Measurements from ENCODE around the gene CARD19. TPM values are rescaled to one million over a fixed set of nuclear protein-coding genes. Genes with fewer than 3 reads are reported as not detected.
A peak's percentile ranks its signal among the peaks of the same experiment; 100 is the strongest.

Gene CARD19
- total and polyA plus RNA-seq, 9 of the 15 experiments (the other 6 are each of a cell fraction or from before 2014, with no cell fraction given): 0.90 to 34.9 (median 14.6) TPM

DNA sequence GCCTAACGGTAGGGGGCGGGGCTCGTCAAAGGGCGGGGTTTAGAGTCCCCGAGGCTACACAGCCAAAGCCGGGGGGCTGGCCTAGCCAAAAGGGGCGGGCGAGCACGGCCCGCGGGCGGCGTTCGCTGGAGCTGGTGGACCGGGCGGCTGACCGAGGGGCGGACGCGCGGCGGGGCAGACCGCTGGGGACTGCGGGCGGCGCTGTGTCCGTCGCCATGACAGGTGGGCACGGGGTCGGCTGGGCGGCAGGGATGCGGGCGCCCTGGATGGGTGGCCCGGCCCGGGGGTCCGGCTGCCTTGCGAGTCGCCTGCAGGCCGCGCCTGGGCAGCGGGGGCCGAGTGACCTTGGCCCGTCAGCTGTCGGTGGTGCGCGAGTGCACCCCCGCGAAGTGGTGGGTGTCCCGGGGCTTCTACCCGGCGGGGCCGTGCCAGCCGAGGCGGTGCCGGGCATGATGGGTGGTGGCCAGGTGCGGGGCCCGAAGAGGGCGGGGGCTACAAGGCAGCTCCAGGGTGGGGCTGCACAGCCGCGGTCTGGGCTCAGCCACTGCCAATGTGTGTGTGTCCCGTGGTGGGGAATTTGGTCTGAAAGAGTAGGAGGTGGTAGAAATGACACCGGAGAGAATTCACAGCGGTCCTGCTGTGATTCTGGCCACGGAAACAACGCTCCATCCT lies at the start of gene CARD19 (continued):
- peak; percentile 65; the same call in 1 of the 2 replicates for TF ChIP-seq GATAD2B (IDR thresholded peaks at IDR 0.05; ENCODE audit: borderline replicate concordance)
- no peak for TF ChIP-seq ATF1 (CRISPR knock-in tag; IDR thresholded peaks at IDR 0.05)
- TF ChIP-seq ATF1 (tag; IDR thresholded peaks at IDR 0.05): peak; percentile 22; the same call in 1 of the 2 replicates
- no peak for TF ChIP-seq ZNF75A (CRISPR knock-in tag; IDR thresholded peaks at IDR 0.05)
- TF ChIP-seq, protein P1, sequence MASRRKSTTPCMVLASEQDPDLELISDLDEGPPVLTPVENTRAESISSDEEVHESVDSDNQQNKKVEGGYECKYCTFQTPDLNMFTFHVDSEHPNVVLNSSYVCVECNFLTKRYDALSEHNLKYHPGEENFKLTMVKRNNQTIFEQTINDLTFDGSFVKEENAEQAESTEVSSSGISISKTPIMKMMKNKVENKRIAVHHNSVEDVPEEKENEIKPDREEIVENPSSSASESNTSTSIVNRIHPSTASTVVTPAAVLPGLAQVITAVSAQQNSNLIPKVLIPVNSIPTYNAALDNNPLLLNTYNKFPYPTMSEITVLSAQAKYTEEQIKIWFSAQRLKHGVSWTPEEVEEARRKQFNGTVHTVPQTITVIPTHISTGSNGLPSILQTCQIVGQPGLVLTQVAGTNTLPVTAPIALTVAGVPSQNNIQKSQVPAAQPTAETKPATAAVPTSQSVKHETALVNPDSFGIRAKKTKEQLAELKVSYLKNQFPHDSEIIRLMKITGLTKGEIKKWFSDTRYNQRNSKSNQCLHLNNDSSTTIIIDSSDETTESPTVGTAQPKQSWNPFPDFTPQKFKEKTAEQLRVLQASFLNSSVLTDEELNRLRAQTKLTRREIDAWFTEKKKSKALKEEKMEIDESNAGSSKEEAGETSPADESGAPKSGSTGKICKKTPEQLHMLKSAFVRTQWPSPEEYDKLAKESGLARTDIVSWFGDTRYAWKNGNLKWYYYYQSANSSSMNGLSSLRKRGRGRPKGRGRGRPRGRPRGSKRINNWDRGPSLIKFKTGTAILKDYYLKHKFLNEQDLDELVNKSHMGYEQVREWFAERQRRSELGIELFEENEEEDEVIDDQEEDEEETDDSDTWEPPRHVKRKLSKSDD (conservative IDR thresholded peaks at IDR 0.05; ENCODE audit: low read length): no peak
- TF ChIP-seq FUS (optimal IDR thresholded peaks at IDR 0.05; ENCODE audit: low read depth, low read length): peak; percentile 59
- TF ChIP-seq HDAC1 (IDR thresholded peaks at IDR 0.05): 0 out of 4 replicates have a peak, but pooled peaks of 1 of the 2 experiments have one; percentile 21
- TF ChIP-seq SIN3B (IDR thresholded peaks at IDR 0.05; ENCODE audit: low read depth): peak; percentile 45; the same call in 1 of the 2 replicates
- TF ChIP-seq, protein P2, sequence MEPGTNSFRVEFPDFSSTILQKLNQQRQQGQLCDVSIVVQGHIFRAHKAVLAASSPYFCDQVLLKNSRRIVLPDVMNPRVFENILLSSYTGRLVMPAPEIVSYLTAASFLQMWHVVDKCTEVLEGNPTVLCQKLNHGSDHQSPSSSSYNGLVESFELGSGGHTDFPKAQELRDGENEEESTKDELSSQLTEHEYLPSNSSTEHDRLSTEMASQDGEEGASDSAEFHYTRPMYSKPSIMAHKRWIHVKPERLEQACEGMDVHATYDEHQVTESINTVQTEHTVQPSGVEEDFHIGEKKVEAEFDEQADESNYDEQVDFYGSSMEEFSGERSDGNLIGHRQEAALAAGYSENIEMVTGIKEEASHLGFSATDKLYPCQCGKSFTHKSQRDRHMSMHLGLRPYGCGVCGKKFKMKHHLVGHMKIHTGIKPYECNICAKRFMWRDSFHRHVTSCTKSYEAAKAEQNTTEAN (CRISPR knock-in tag; IDR thresholded peaks at IDR 0.05): no peak
- TF ChIP-seq ARID3A (IDR thresholded peaks at IDR 0.05; ENCODE audit: borderline replicate concordance, low read depth, low read length): no peak
- no peak for TF ChIP-seq DIDO1 (tag; IDR thresholded peaks at IDR 0.05; ENCODE audit: low read depth)
- TF ChIP-seq, protein P3, sequence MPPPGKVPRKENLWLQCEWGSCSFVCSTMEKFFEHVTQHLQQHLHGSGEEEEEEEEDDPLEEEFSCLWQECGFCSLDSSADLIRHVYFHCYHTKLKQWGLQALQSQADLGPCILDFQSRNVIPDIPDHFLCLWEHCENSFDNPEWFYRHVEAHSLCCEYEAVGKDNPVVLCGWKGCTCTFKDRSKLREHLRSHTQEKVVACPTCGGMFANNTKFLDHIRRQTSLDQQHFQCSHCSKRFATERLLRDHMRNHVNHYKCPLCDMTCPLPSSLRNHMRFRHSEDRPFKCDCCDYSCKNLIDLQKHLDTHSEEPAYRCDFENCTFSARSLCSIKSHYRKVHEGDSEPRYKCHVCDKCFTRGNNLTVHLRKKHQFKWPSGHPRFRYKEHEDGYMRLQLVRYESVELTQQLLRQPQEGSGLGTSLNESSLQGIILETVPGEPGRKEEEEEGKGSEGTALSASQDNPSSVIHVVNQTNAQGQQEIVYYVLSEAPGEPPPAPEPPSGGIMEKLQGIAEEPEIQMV (tag; conservative IDR thresholded peaks at IDR 0.05; ENCODE audit: low read depth): no peak
- no peak for TF ChIP-seq IFI16 (CRISPR knock-in tag; IDR thresholded peaks at IDR 0.05)
- TF ChIP-seq NFXL1 (CRISPR knock-in tag; IDR thresholded peaks at IDR 0.05): no peak
- 0 out of 2 replicates have a peak, but pooled peaks have one; percentile 2 for TF ChIP-seq SP1 (CRISPR knock-in tag; IDR thresholded peaks at IDR 0.05)
- TF ChIP-seq, protein P4, sequence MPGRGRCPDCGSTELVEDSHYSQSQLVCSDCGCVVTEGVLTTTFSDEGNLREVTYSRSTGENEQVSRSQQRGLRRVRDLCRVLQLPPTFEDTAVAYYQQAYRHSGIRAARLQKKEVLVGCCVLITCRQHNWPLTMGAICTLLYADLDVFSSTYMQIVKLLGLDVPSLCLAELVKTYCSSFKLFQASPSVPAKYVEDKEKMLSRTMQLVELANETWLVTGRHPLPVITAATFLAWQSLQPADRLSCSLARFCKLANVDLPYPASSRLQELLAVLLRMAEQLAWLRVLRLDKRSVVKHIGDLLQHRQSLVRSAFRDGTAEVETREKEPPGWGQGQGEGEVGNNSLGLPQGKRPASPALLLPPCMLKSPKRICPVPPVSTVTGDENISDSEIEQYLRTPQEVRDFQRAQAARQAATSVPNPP (IDR thresholded peaks at IDR 0.05; ENCODE audit: borderline replicate concordance, insufficient read depth, insufficient read length): no peak
- no peak for TF ChIP-seq PRMT5 (CRISPR knock-in tag; IDR thresholded peaks at IDR 0.05)
- TF ChIP-seq HDAC8 (tag; IDR thresholded peaks at IDR 0.05): no peak

Measured in K562 (cell line).